Testis (tissue), 3 donors: Measurements from ENCODE around the gene NETO1. TPM values are rescaled to one million over a fixed set of nuclear protein-coding genes. Genes with fewer than 3 reads are reported as not detected.

Experiments
- DNase-seq: peaks from one replicate; pipeline ENCODE4 v3.0.0-alpha.2; 2019
- H3K27ac ChIP-seq, 2 donors: fragments of 200-600 bp; sonication (generic); one replicate each; pipeline ENCODE4 v1.5.1; 2019
- H3K27me3 ChIP-seq: fragments of 200-600 bp; sonication (generic); one replicate; pipeline ENCODE4 v1.5.1; 2019
- H3K36me3 ChIP-seq: fragments of 200-600 bp; sonication (generic); one replicate; pipeline ENCODE4 v1.5.1; 2017; ENCODE audit warnings: low read depth; ENCODE audit errors: missing control alignments
- H3K4me1 ChIP-seq: fragments of 200-600 bp; sonication (generic); one replicate; pipeline ENCODE4 v1.5.1; 2019
- H3K4me3 ChIP-seq, 2 donors: fragments of 200-600 bp; sonication (generic); one replicate each; pipeline ENCODE4 v1.5.1; 2017 to 2019
- H3K9me3 ChIP-seq: fragments of 200-600 bp; sonication (generic); one replicate; pipeline ENCODE4 v1.5.1; 2017
- POLR2A ChIP-seq: fragments of 450-650 bp; IDR thresholded peaks from one replicate; pipeline ENCODE4 v1.6.1; 2017; ENCODE audit warnings: antibody characterized with exemption, mild to moderate bottlenecking, moderate library complexity
- WGBS, 2 donors: methylation state at CpG; one replicate each; pipeline ENCODE4 v1.1.5; 2018; 5-methylcytosine and 5-hydroxymethylcytosine counted together
- intact Hi-C: fragments of 100-400 bp; cut with DNase I; formaldehyde crosslinking; loops from one replicate; pipeline ENCODE4 v1.15.1; 2023; ENCODE audit warnings: low total_unique reads
- polyA plus RNA-seq: library from polyadenylated mRNA; stranded (reverse); fragments of 350-450 nt; fragmentation: Illumina TruSeq; extraction: RNeasy Lipid Tissue Mini Kit (QIAGEN cat#74804); gene quantifications from one replicate; pipeline ENCODE4 v1.2.3, GENCODE V29; 2014; ENCODE audit warnings: low read depth, low replicate concordance; ENCODE audit not compliant: insufficient read depth
- total RNA-seq, 2 donors: library from RNA; depleted of rRNA; stranded (reverse); fragments of >200 nt; gene quantifications; one replicate each; pipeline ENCODE4 v1.2.3, GENCODE V29; 2016
- TF ChIP-seq, protein P1 (sequence below), 3 experiments: fragments of 450-650 bp in 2 of 3; fragments of 200-600 bp in 1 of 3; sonication (generic) in 1 of 3; IDR thresholded peaks; one replicate each; pipeline ENCODE4 v1.5.1; 2016 to 2019; ENCODE audit warnings: antibody characterized with exemption in 3 of 3, mild to moderate bottlenecking in 2 of 3, moderate library complexity in 1 of 3

NETO1 gene
- total and polyA plus RNA-seq, 3 donors from 2014 or later = 0.83 to 5.5 (median 4.2) TPM

- H3K9me3 ChIP-seq = no peaks in the 10 kb centered on the region
- DNase-seq = no peak
- TF ChIP-seq POLR2A = no peak
- TF ChIP-seq, protein P1, sequence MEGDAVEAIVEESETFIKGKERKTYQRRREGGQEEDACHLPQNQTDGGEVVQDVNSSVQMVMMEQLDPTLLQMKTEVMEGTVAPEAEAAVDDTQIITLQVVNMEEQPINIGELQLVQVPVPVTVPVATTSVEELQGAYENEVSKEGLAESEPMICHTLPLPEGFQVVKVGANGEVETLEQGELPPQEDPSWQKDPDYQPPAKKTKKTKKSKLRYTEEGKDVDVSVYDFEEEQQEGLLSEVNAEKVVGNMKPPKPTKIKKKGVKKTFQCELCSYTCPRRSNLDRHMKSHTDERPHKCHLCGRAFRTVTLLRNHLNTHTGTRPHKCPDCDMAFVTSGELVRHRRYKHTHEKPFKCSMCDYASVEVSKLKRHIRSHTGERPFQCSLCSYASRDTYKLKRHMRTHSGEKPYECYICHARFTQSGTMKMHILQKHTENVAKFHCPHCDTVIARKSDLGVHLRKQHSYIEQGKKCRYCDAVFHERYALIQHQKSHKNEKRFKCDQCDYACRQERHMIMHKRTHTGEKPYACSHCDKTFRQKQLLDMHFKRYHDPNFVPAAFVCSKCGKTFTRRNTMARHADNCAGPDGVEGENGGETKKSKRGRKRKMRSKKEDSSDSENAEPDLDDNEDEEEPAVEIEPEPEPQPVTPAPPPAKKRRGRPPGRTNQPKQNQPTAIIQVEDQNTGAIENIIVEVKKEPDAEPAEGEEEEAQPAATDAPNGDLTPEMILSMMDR (IDR thresholded peaks at IDR 0.05) = no peak
- H3K27me3 ChIP-seq = no peaks in the 10 kb centered on the region
- peaks cover 10% of the 10 kb centered on the region for H3K4me1 ChIP-seq
- H3K36me3 ChIP-seq = no peaks in the 10 kb centered on the region
- 5% methylated on average over 18 of the region's 18 CpGs for WGBS, 2 donors
- intact Hi-C loops = no loop called here
- H3K4me3 ChIP-seq = peak overlapping the region; percentile 42 to 44
- H3K27ac ChIP-seq = no peak overlapping the region
These were observed 1.3 kb downstream of the NETO1 start for GRCh38 chr18:72866442-72866900.

- intact Hi-C loops = no loop called here
- Histone ChIP-seq H3K4me1 (peaks cover 8% of the 10 kb centered on the region), H3K27ac (no peak overlapping the region), H3K4me3 (no peak overlapping the region), H3K27me3 (no peaks in the 10 kb centered on the region), H3K9me3 (no peaks in the 10 kb centered on the region), H3K36me3 (no peaks in the 10 kb centered on the region)
- TF ChIP-seq POLR2A = no peak
- TF ChIP-seq, protein P1 (IDR thresholded peaks at IDR 0.05) = no peak
- WGBS, 2 donors = 80 to 83% methylated on average over 9 of the region's 9 CpGs
- DNase-seq = no peak
These were observed 4.0 kb downstream of the NETO1 start for GRCh38 chr18:72863754-72864153.

- no peaks in the 10 kb centered on the region for H3K27me3 ChIP-seq
- TF ChIP-seq, protein P1 (IDR thresholded peaks at IDR 0.05) = no peak
- TF ChIP-seq POLR2A = no peak
- no peak overlapping the region for H3K27ac ChIP-seq
- 89 to 92% methylated on average over 4 of the region's 4 CpGs for WGBS, 2 donors
- no peak for DNase-seq
- no peaks in the 10 kb centered on the region for H3K4me1 ChIP-seq
- no peaks in the 10 kb centered on the region for H3K9me3 ChIP-seq
- H3K36me3 ChIP-seq = no peaks in the 10 kb centered on the region
- no peak overlapping the region for H3K4me3 ChIP-seq
- intact Hi-C loops = no loop called here
These were observed 8.7 kb downstream of the NETO1 start for GRCh38 chr18:72859088-72859487.

DNA sequence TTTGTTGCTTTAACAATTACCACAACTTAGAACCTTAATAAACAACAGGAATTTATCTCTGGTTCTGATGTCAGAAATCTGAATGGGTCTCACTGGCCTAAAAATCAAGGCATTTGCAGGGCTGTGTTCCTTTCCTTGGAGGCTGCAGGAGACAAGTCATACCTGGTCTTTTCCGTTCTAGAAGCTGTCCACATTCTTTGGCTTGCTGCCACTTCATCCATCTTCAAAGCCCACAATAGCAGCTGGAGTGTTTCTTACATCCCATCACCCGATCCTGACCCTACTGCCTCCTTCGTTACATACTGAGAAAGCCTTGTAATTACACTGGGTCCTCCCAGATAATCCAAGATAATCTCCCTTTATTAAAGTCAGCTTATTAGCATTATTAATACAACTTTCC lies 18.1 kb downstream of the NETO1 start:
- H3K4me3 ChIP-seq = no peak overlapping the region
- WGBS, 2 donors = 54 to 63% methylated on average over 3 of the region's 3 CpGs

More for the DNA sequence above, 18.1 kb downstream of the NETO1 start:
- Histone ChIP-seq H3K27ac (no peak overlapping the region), H3K9me3 (no peaks in the 10 kb centered on the region), H3K27me3 (no peaks in the 10 kb centered on the region), H3K36me3 (no peaks in the 10 kb centered on the region), H3K4me1 (no peaks in the 10 kb centered on the region)
- DNase-seq = no peak
- TF ChIP-seq, protein P1 (IDR thresholded peaks at IDR 0.05) = no peak
- TF ChIP-seq POLR2A = no peak
- intact Hi-C loops = no loop called here
